GM08714 (cell line): ENCODE data around the gene CACNA1D.
"Not testable (repeated sequence)": the region's sequence is repeated elsewhere in the genome, so short reads cannot be mapped to it uniquely, and the experiment has no call there.

Experiments
- H3K4me3 ChIP-seq: fragments of 200-500 bp; sonication (Bioruptor generic); 2 replicates; pipeline ENCODE4 v1.5.1; 2014; ENCODE audit warnings: mild to moderate bottlenecking, low read length, inconsistent platforms
- ZNF274 ChIP-seq: IDR thresholded peaks from 2 replicates; pipeline ENCODE4 v1.6.1; 2012; ENCODE audit warnings: mild to moderate bottlenecking, low read depth, low read length

Gene CACNA1D

DNA sequence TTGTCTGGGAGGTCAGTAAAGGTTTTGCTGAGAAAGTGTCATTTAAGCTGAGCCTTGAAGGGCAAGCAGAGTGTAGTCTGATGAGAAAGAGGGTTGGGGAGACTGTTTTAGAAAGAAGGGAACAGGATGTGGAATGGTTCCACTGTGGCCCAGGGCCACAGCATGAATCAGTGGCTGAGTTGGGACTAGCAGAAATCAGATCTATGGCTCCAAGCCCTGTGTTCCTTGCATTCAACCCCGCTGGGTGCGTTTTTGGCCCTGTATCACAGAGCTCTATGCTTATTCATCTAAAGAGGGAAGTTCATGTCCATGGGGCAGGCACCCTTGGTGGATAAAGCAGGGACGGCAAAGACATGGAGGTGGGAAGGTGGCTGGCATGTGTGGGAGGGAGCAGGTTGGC is 151.3 kb downstream of the CACNA1D start:
- TF ChIP-seq ZNF274, result no peak
- no peak overlapping the region for H3K4me3 ChIP-seq

DNA sequence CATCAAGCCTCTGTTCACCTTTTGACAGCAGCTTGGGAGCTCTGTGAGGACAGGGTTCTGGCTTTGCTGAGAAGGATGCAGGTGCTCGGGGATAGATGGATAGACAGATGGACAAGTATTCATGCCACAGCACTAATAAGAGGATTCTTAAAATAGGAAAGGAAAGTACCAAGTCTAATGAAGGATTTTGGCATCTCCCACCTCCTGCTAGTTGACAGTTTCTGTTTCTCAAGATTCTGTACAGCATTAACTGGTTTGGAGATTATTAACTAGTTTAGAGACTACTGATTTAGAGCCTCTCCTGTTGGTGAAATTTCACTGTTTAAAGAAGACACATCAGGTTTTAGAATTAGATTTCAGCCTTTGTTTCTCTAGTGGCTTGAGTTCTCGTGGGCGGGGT is 152.3 kb downstream of the CACNA1D start:
- peak overlapping the region; percentile 46; the same call in 1 of the 2 replicates for H3K4me3 ChIP-seq
- no peak for TF ChIP-seq ZNF274

DNA sequence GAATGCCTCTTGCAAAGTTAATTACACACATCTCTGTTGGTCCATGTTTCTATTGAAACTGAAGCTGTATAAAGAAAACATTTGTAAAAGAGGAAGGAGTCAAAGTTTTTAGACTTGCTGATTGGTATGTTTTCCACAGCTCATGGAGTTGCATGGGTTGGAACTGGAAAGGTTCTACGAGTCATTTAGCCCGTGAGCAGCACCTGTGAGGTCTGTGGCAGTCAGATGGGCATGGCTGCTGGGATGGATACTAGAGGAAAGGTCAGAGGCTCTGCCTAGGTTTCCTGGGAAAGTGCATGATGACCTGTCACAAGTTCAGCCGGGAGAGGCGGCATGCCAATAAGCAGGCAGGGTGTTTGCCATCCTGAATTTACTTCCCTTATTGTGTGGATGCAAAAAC is 155.4 kb downstream of the CACNA1D start:
- H3K4me3 ChIP-seq, result no peak overlapping the region
- TF ChIP-seq ZNF274, result no peak

DNA sequence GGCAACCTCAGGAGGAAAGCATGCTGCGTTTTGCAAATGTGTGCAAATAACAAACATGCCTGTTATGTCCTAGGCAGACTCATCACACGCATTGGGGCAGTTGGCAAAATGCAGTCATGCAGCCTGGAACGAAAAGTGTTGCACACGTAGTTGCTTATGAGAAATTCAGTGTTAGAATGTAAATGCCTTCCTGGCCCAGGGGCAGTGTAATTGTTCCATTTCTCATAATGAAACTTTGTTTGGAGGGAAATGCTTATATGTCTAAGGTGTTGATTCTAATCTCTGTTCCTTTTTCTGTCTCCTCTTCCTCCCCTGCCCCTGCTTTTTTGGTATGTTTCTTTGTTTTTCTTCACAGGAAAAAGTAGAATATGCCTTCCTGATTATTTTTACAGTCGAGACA is 156.0 kb downstream of the CACNA1D start:
- TF ChIP-seq ZNF274, result no peak
- H3K4me3 ChIP-seq, result no peak overlapping the region

DNA sequence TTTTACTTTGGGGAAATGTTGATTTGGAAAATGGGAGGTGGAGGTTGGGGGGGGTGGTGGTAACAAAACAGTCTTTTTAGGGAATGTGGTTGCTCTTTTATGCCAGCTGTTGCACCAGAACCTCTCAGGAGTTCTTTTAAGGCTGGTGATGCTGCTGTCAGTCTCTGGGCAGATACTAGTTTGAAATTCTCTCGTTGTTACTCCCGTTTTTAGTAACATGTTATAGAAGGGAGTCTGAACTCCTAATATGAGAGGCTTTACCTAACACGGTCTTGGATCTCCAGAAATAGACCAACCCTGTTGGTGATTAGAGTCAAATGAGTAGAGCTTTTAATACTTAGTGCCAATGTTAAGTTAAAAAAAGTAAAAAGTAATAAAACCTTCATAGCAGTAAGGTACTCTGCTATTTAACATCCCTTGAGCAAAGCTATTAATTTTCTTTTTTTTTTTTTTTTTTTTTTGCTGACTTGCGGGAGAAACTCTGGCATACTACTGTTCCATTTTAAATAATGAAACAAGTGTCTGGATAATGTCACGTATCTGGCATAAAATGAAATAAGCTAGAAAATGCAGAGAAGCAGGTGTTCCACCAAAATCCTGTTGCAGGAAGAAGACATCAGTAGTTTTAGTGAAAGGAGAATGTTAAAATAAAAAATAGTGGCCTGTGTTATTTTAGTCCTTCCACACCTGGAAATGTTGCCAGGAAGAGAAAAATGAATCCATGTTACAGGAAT is 156.7 kb downstream of the CACNA1D start:
- TF ChIP-seq ZNF274, result no peak
- H3K4me3 ChIP-seq, result no peak overlapping the region

DNA sequence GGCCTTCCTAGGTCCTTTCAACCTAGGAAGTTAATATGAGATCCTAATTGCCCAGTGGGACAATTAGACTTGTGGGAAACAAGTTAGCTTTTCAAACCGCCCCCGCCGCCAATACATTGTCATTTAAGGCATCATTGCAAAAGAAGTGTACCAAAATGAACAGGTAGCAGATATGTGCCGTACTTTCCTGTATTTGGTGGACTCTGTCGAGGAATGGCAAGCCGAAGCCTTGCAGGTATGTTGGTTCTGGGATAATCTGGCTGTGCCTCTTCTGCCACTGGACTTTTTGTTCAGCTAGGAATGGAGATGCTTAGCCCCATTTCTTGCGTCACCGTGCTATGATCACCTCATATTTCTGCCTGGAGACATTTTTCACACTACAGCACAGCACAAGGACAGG is 157.5 kb downstream of the CACNA1D start:
- no peak overlapping the region for H3K4me3 ChIP-seq
- TF ChIP-seq ZNF274, result no peak

DNA sequence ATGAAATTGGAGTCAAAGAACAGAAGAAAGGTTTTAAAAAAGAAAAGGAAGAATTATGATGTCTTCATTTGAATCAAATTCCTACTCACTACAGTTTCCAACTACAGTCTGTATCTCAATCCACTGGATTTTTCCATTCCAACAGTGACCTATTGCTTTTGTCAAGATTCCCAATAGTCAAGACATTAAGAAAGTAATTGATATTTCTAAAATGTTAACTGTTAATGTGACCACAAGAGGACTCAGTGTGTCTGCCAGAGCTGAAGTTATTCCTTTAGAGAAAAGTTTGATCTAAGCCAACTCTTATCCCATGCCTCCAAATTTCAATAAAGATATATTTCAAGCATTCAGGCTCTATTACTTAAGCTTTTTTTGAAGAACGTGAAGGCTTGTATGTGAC is 163.2 kb downstream of the CACNA1D start:
- TF ChIP-seq ZNF274, result no peak
- no peak overlapping the region for H3K4me3 ChIP-seq

DNA sequence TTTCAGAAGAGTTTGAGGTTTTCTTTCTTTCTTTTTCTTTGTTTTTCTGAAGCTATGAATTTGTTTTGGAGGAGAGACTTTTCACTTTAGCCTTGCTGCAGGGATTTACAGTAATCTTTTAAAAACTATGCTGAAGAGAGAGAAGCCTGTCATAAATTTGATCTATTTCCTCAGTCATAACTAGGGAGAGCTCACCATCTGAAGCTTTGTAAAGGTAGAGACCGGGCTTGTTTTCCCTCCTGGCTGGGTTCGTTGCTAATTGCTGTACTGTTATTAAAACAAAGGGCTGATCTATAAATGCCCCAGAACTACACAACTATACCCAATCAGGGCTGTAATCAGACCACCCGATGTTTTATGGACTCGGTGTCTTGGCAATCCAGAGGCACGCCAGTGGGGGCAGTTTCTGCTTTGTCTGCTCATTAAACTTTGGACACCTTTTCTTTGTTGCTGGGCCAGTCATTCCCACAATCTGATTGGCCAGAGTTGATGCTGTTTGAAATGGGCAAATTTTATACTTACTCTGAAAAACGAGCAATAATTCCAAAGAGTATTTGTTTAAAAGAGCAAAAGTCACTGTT is 164.3 kb downstream of the CACNA1D start:
- TF ChIP-seq ZNF274, result no peak
- no peak overlapping the region for H3K4me3 ChIP-seq

DNA sequence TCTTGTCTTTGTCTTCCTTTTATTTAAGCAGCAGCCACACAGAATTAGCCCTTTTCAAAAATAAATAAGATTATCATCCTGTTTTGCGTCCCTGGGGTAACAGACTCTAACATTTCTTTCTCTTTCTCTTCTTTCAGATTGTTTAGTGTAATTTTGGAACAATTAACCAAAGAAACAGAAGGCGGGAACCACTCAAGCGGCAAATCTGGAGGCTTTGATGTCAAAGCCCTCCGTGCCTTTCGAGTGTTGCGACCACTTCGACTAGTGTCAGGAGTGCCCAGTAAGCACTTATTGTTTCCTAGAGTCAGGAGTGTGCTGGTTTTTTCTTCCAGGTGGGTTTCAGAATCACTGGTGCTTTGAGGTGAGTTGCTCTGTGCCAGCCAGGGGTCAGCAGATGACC is 165.6 kb downstream of the CACNA1D start:
- no peak for TF ChIP-seq ZNF274
- H3K4me3 ChIP-seq, result no peak overlapping the region

DNA sequence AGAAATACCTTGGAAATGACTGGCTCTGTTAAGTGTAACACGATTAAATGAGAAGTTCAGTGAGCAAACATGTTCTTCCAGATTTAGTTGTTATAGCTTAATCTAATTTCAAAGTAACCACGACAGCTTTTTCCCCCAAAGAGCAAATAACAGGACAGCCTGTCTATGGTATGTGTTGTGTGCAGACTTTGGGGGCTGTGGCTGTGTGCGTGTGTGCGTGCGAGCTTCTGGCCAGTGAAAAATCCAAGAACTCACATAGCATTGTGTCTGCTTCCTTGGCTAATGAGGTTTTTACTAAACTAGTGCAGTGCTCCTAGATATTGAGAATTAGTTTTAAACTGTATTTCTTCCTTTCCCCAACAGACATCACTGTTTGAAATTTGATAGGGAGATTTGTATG is 167.1 kb downstream of the CACNA1D start:
- TF ChIP-seq ZNF274, result peak; percentile 81
- H3K4me3 ChIP-seq, result no peak overlapping the region

DNA sequence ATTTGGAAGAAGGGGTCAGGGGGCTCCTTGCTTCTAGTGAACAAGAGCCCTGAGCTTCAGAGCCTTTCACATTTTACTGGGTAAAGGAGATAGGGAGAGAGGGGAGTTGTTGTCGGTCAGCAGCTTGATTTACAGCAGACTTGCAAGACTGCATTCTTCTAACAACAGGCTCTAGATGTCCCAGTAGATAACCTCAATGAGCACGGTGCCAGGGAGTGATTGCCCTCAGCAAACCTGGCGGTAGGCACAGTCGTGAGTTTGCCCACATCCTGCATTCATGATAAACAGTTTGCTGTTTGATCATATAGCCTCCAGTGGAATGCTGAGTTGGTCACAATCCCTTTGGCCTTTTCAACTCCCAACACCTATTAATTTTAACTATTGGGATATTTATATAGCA is 170.4 kb downstream of the CACNA1D start:
- H3K4me3 ChIP-seq, result not testable (repeated sequence)

DNA sequence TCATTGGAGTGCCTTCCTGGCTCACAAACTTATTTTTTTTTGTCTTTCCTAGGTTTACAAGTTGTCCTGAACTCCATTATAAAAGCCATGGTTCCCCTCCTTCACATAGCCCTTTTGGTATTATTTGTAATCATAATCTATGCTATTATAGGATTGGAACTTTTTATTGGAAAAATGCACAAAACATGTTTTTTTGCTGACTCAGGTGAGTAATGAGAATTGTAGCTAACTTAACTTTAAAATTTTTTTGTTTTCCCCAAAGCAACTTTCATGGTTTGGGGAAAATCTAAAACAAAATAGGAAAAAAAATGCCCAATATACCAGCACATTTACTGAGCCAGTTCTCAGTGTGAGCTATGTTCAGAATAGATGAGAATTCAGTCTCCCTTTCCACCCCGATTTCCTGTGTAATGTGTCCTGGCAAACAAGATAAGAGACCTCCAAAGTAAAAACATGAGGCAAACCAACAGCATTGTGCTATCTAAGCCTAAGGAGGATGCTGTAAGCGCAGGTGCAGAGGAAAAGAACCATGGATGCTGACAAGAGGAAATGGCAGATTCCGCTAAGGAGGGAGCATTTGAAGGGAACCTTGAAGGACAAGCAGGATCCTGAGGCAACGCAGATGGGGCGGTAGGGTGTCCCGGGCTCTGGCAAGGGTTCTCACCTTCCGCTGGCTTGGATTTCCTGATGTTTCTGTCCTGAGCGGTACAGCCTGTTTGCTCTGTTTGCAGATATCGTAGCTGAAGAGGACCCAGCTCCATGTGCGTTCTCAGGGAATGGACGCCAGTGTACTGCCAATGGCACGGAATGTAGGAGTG is 171.4 kb downstream of the CACNA1D start:
- TF ChIP-seq ZNF274, result no peak
- H3K4me3 ChIP-seq, result no peak overlapping the region

DNA sequence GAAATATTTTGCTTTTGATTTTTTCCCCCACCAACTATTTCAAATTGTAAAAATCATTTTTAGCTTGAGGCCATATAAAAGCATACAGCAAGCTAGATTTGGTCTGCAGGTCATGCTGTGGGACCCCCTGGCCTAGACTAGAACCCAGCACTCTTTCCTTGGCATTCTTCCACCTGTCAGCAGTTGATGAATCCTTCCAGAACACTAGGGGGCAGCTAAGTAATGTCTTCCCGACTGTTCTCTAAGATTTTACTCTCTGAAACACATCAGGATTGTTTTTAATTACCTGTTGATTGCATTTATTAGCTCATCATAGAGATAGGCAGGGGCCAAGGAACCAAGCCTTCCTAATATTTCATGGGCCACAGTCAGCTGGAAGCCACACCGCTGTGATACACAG is 174.5 kb downstream of the CACNA1D start:
- no peak for TF ChIP-seq ZNF274
- no peak overlapping the region for H3K4me3 ChIP-seq

DNA sequence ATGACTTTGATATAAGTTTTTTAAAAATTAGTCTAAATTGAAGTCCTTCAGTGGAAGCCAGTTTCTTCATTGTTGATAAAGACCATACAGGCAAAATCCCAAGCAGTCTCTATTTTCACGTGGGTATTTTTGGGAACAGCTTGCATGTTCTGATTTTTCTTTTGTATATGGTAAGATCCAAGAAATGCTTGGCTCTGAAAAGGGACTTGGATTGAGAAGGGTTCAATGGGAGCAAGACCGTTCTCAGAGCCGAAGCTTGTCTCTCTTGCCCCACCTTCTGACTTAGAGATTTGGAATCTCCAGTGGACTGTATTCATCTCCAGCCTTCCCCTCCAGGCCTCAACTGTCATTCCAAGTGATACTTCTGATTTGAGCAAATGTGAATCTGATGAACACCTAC is 176.3 kb downstream of the CACNA1D start:
- H3K4me3 ChIP-seq, result no peak overlapping the region
- TF ChIP-seq ZNF274, result no peak
